ENCODE measurements around the gene CNNM3. TPM values are rescaled to one million over a fixed set of nuclear protein-coding genes. Genes with fewer than 3 reads are reported as not detected.

Gene CNNM3
- total RNA-seq: 3.9 and 9.8 TPM in 2 replicates

GRCh38 chr2:96816127-96816835 lies at the start of gene CNNM3:
TSS of gene CNNM3 (plus strand) at chr2:96816268. CDS start at chr2:96816278, 10 bp downstream.

DNA sequence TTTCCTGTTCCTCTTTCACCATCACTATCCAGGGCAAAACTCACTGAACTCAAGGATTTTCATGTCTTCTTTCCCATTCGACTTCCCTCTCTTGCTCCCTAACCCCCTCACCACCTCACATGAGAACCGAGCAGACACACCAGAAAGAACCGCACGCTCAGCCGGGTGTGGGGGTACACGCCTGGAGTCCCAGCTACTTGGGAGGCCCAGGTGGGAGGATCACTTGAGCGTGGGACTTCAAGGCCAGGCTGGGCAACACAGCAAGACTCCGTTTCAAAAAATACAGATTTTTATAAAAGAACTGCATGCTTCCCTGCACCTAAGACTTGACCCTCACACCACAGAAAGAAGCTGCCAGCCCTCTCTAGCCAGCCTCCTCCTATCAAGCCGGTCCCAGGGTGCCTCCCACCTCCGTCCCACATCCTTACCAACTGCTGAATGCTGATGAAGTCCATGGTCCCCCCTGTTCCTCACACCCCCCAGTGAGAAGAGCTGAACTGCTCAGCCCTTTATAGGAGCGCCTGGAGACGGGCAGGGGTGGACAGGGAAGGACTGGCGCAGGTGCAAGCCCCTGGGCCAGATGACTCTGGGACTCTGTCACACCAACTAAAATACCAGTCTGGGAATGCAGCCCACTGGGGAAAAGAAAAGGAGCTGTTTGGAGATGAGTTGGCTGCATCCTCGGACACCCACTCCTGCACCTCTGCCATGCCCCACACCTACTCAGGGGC lies 27.6 kb downstream of the CNNM3 start, which contains the start of gene ANKRD23:
ANKRD23 (minus strand) TSS at position 484 of the 731 bp plus-strand sequence; CDS start at position 455, 29 bp downstream.

GRCh38 chr2:96857667-96858372 lies 41.8 kb downstream of the CNNM3 start, which contains the start of gene ANKRD39:
TSS of gene ANKRD39 (minus strand) at chr2:96858016. CDS start at chr2:96857987, 29 bp downstream.

GRCh38 chr2:96869822-96870625 lies 54.0 kb downstream of the CNNM3 start, which contains the start of gene SEMA4C:
TSS of gene SEMA4C (minus strand) at chr2:96870080. CDS start at chr2:96867886, 2,194 bp downstream.

Other genes starting within 250 kb of the CNNM3 start
- gene KANSL3, start 178.0 kb upstream of the CNNM3 start, total RNA-seq: 31.2 and 36.2 TPM in 2 replicates
- 1.1 and 1.4 TPM in 2 replicates for gene FER1L5, start 173.5 kb upstream of the CNNM3 start, total RNA-seq
- gene LMAN2L, start 76.2 kb upstream of the CNNM3 start, total RNA-seq: 21.0 and 27.7 TPM in 2 replicates
- gene CNNM4, start 55.4 kb upstream of the CNNM3 start, total RNA-seq: 2.2 and 2.3 TPM in 2 replicates
- gene ANKRD23, start 27.8 kb downstream of the CNNM3 start, total RNA-seq: 0.95 and 1.6 TPM in 2 replicates
- gene ANKRD39, start 41.7 kb downstream of the CNNM3 start, total RNA-seq: 4.3 and 7.4 TPM in 2 replicates
- gene SEMA4C, start 53.8 kb downstream of the CNNM3 start, total RNA-seq: 13.4 and 26.8 TPM in 2 replicates
- not detected in 2 replicates for gene FAM178B, start 170.3 kb downstream of the CNNM3 start, total RNA-seq